Nephron (organoid): ENCODE measurements around the gene HPS1.

Experiments used
- H3K27ac Mint-ChIP-seq, 3 experiments: 2 replicates each; pipeline ENCODE4 v1.8.0; 2020; ENCODE audit warnings: mixed read lengths in 3 of 3, mild to moderate bottlenecking in 2 of 3, moderate library complexity in 1 of 3
- H3K27me3 Mint-ChIP-seq: 2 replicates; pipeline ENCODE4 v1.8.0; 2021; ENCODE audit warnings: low read depth, mild to moderate bottlenecking, moderate library complexity, mixed read lengths
- H3K36me3 Mint-ChIP-seq: 2 replicates; pipeline ENCODE4 v1.8.0; 2020; ENCODE audit warnings: low read depth, mixed read lengths
- H3K4me1 Mint-ChIP-seq: 2 replicates; pipeline ENCODE4 v1.8.0; 2020; ENCODE audit warnings: mixed read lengths
- H3K4me3 Mint-ChIP-seq, 3 experiments: 2 replicates each; pipeline ENCODE4 v1.8.0; 2020; ENCODE audit warnings: mild to moderate bottlenecking in 3 of 3, mixed read lengths in 3 of 3, moderate library complexity in 2 of 3
- H3K9me3 Mint-ChIP-seq: 2 replicates; pipeline ENCODE4 v1.8.0; 2020; ENCODE audit warnings: mixed read lengths
- CTCF ChIP-seq, 3 experiments: fragments of 200-600 bp; sonication (generic); IDR thresholded peaks; one replicate each; pipeline ENCODE4 v1.5.0; 2021; ENCODE audit warnings: antibody characterized with exemption in 3 of 3; ENCODE audit not compliant: unreplicated experiment in 3 of 3

Gene HPS1

GRCh38 chr10:98374217-98374985, 72.3 kb downstream of the HPS1 start:
- no peak for TF ChIP-seq CTCF (IDR thresholded peaks at IDR 0.05; ENCODE audit: unreplicated experiment in 3 of 3)
- H3K27me3 Mint-ChIP-seq: peaks cover 4% of the 10 kb centered on the region
- H3K4me3 Mint-ChIP-seq: no peak overlapping the region
- no peaks in the 10 kb centered on the region for H3K36me3 Mint-ChIP-seq
- H3K4me1 Mint-ChIP-seq: peaks cover 37% of the 10 kb centered on the region
- peaks cover 2% of the 10 kb centered on the region for H3K9me3 Mint-ChIP-seq
- H3K27ac Mint-ChIP-seq: peak overlapping the region in 2 of 3 experiments; percentile 2 to 3

GRCh38 chr10:98373260-98374040, 73.3 kb downstream of the HPS1 start:
- peaks cover 2% of the 10 kb centered on the region for H3K9me3 Mint-ChIP-seq
- H3K4me1 Mint-ChIP-seq: peaks cover 42% of the 10 kb centered on the region
- no peak overlapping the region for H3K4me3 Mint-ChIP-seq
- no peak for TF ChIP-seq CTCF (IDR thresholded peaks at IDR 0.05; ENCODE audit: unreplicated experiment in 3 of 3)
- no peaks in the 10 kb centered on the region for H3K36me3 Mint-ChIP-seq
- peak overlapping the region in 1 of 3 experiments; percentile 21 for H3K27ac Mint-ChIP-seq
- peaks cover 4% of the 10 kb centered on the region for H3K27me3 Mint-ChIP-seq

- Mint-ChIP-seq H3K36me3 (no peaks in the 10 kb centered on the region), H3K27me3 (peaks cover 12% of the 10 kb centered on the region), H3K4me1 (peaks cover 40% of the 10 kb centered on the region), H3K27ac (no peak overlapping the region), H3K9me3 (no peaks in the 10 kb centered on the region), H3K4me3 (no peak overlapping the region)
- TF ChIP-seq CTCF (IDR thresholded peaks at IDR 0.05; ENCODE audit: unreplicated experiment in 3 of 3): no peak
These were observed 75.6 kb downstream of the HPS1 start for GRCh38 chr10:98370831-98371820.

GRCh38 chr10:98369801-98370200, 76.9 kb downstream of the HPS1 start:
- no peak overlapping the region for H3K4me3 Mint-ChIP-seq
- TF ChIP-seq CTCF (IDR thresholded peaks at IDR 0.05; ENCODE audit: unreplicated experiment in 3 of 3): no peak
- no peaks in the 10 kb centered on the region for H3K36me3 Mint-ChIP-seq

GRCh38 chr10:98368644-98369043, 78.1 kb downstream of the HPS1 start:
- TF ChIP-seq CTCF (IDR thresholded peaks at IDR 0.05; ENCODE audit: unreplicated experiment in 3 of 3): no peak
- Mint-ChIP-seq H3K27ac (no peak overlapping the region), H3K4me1 (peaks cover 20% of the 10 kb centered on the region), H3K27me3 (peaks cover 22% of the 10 kb centered on the region), H3K36me3 (no peaks in the 10 kb centered on the region), H3K4me3 (no peak overlapping the region), H3K9me3 (no peaks in the 10 kb centered on the region)

More at GRCh38 chr10:98369801-98370200, 76.9 kb downstream of the HPS1 start:
- peaks cover 31% of the 10 kb centered on the region for H3K4me1 Mint-ChIP-seq
- peaks cover 20% of the 10 kb centered on the region for H3K27me3 Mint-ChIP-seq
- H3K27ac Mint-ChIP-seq: no peak overlapping the region
- no peaks in the 10 kb centered on the region for H3K9me3 Mint-ChIP-seq
